NCI-H82 treated with DMSO at 0.1 percent for 48 hours (cell line): ENCODE data around the gene C1R.
A peak's percentile ranks its signal among the peaks of the same experiment; 100 is the strongest.

Experiments
- DNase-seq: peaks from one replicate; lab custom pipeline; 2025; ENCODE audit not compliant: unreplicated experiment; lab: John Stamatoyannopoulos, UW

Gene C1R

GRCh38 chr12:7092229-7092985 is at the start of gene C1R:
Gene C1R, minus strand, starts transcription at chr12:7092445. Its CDS starts 57 bp downstream, at chr12:7092388.
- DNase-seq = peak; percentile 49

- no peak for DNase-seq
Measured at GRCh38 chr12:7141351-7142005, 49.2 kb upstream of the C1R start.

GRCh38 chr12:7139200-7139599 is 47.0 kb upstream of the C1R start:
- DNase-seq = no peak

- no peak for DNase-seq
Measured at GRCh38 chr12:7137908-7138307, 45.7 kb upstream of the C1R start.

- no peak for DNase-seq
Measured at GRCh38 chr12:7136676-7137075, 44.4 kb upstream of the C1R start.

GRCh38 chr12:7136071-7136470 is 43.8 kb upstream of the C1R start:
- no peak for DNase-seq

- DNase-seq = no peak
Measured at GRCh38 chr12:7134396-7135166, 42.3 kb upstream of the C1R start.

GRCh38 chr12:7131502-7131866 is 39.2 kb upstream of the C1R start:
- DNase-seq = no peak

GRCh38 chr12:7130701-7131501 is 38.7 kb upstream of the C1R start:
- DNase-seq = peak; percentile 12

- DNase-seq = peak; percentile 76
Measured at GRCh38 chr12:7129872-7130691, 37.8 kb upstream of the C1R start, which contains the start of gene CLSTN3. Gene CLSTN3, plus strand, starts transcription at chr12:7130371. Its CDS starts 278 bp downstream, at chr12:7130649.

- no peak for DNase-seq
Measured at GRCh38 chr12:7129287-7129871, 37.1 kb upstream of the C1R start.

- DNase-seq = no peak
Measured at GRCh38 chr12:7128681-7129286, 36.5 kb upstream of the C1R start, which contains the start of gene RBP5. Gene RBP5, minus strand, starts transcription at chr12:7128889. Its CDS starts 114 bp downstream, at chr12:7128775.

- no peak for DNase-seq
Measured at GRCh38 chr12:7127916-7128626, 35.8 kb upstream of the C1R start.

GRCh38 chr12:7125632-7126227 is 33.5 kb upstream of the C1R start:
- no peak for DNase-seq

GRCh38 chr12:7123806-7124522 is 31.7 kb upstream of the C1R start:
- no peak for DNase-seq

GRCh38 chr12:7122811-7123769 is 30.8 kb upstream of the C1R start:
- no peak for DNase-seq
